ENCODE results near the gene C6.
"Not testable (repeated sequence)": the region's sequence is repeated elsewhere in the genome, so short reads cannot be mapped to it uniquely, and the experiment has no call there.

C6 gene

DNA sequence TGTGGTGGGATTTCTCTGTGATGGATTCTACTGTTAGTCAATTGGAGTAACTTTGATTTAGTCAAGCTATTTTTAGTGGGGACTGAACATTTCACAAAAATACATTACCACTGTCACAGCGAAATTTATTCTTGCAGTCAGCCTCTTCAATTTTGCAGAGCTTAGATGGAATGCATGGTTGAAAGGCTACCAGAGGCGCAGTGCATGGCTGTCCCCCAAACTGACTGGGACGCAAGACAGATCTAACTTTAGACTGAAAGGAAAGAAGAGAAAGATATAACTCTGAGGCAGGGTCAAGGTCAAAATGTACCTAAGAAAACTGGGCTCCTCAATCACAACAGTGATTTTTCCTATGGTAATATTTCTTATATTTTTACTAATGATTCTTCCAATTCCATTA, 13.7 kb downstream of the C6 start:
- no peak for DNase-seq (ENCODE audit: low read depth)

DNA sequence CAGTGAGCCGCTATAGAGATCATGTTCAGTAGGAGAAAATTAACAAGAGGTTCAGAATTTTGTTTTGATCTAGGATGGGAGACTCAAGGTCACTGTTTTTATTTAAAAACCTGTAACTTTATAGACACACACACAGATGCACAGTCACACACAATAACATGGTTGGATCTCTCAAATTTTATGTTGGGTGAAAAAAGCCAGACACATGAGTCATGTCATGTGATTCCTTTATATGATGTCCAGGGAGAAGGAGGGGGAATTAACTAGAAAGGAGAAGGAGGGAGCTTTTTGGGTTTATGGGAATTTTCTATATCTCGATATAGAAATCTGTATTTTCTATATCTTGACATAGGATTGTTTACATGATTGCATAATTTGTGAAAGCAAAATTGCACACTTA, 17.1 kb downstream of the C6 start:
- DNase-seq (ENCODE audit: low read depth), result no peak

DNA sequence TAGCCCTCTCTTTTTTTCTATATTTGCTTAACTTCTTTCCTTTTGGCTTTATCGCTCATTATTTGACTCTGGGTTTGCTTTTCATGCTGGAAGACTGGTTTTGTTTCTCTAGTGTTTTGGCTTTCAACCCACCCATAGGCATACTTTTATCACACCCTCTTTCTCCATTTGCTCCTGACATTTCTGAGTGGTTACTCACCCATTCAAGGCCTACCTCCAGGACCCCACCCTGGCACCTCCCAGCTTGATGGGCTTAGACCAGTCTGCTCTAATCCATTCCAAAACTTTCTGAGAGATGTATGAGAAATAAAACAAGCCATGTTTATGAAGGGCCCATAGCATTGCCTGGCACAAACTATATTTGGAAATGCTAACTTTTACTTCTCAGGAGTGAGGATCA, 18.1 kb downstream of the C6 start:
- DNase-seq (ENCODE audit: low read depth), result no peak

DNA sequence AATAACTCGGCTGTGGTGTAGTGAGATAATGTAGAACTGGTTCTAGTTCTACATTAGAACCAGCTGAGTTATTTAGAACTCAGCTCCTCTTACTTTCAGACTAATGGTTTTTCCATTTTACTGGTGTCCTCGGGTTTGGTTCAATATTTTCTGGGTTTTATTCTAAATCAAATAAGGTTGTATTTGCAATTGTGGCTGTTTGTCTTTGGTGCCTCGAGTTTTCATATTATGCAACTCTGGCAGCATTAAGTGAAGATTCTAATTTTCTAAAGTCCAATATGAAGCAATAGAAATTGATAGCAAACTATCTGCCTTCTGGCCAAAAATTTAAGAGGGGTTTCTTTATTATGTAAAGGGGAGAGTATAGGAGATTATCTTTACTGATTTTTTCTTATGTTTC, 19.0 kb downstream of the C6 start:
- no peak for DNase-seq (ENCODE audit: low read depth)

DNA sequence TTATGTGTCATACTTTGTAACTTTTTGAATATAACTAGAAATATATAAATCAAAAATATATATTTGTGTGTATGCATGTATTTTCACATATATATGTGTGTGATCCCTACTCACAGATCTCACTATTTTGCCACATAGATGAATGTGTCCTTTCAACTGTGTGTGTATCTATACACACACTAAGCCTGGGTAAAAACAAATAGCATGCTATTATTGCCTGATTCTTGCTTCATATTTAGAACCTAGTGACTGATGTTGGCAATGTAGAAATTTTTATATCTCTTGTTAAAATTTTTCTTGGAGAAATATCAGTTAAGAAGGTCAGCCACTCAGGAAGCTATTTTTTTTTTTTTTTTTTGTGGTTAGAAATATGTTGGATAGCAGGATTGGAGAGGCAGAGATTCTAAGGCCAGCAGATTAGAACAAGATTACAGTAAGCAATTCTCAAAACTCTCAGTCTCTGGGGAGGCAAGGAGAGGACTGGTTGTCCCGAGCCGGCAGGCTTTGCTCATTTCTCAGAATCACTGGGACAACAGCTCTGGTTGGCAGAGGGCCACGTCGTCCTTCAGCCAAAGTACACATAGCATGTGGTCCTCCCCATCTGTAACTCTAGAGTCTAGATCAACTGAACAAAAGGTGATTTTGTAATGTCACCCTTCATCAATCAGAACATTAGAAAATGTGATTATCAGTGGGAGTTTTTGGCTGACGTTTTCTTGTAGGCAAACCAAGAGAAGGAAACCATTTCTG, 19.7 kb downstream of the C6 start:
- DNase-seq (ENCODE audit: low read depth), result no peak

DNA sequence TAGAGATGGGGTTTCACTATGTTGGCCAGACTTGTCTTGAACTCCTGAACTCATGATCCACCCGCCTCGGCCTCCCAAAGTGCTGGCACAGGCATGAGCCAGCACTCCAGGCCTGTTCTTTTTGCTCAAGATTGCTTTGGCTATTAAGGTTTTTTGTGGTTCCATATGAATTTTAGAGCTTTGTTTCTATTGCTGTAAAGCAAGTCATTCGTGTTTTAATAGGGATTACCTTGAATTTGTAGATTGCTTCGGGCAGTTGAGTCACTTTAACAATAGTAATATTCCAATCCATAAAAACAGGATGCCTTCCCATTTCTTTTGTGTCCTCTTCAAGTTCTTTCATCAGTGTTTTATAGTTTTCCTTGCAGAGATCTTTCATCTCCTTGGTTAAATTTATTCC, 22.1 kb downstream of the C6 start:
- no peak for DNase-seq (ENCODE audit: low read depth)

DNA sequence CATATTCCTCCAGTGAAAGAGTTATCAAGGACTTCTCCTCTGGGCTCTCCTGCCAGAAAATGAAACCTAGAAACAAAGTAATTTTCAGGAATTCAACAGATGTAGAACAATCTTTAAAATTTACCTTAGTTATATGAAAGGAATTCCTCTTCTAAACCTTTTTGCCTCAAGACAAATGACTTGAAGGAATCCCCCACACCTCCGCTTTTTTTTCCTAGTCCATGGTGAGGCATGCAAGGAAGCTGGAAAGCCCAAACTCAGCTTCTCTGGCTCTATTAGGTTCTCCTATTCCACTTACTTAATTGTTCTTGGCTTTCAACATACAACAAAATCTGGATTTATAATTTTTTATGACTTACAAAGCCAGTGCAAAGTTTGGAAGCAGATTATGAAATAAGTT, 27.2 kb downstream of the C6 start:
- no peak for DNase-seq (ENCODE audit: low read depth)

DNA sequence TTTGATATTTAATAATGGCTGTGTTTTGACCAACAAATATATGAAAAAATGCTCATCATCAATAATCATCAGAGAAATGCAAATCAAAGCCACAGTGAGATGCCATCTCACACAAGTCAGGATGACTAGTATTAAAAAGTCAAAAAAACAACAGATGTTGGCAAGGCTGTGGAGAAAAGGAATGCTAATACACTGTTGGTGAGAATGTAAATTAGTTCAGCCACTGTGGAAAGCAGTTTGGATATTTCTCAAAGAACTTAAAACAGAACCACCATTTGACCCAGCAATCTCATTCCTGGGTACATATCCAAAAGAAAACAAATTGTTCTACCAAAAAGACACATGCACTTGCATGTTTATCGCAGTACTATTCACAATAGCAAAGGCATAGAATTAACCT, 30.0 kb downstream of the C6 start:
- DNase-seq (ENCODE audit: low read depth), result not testable (repeated sequence)

DNA sequence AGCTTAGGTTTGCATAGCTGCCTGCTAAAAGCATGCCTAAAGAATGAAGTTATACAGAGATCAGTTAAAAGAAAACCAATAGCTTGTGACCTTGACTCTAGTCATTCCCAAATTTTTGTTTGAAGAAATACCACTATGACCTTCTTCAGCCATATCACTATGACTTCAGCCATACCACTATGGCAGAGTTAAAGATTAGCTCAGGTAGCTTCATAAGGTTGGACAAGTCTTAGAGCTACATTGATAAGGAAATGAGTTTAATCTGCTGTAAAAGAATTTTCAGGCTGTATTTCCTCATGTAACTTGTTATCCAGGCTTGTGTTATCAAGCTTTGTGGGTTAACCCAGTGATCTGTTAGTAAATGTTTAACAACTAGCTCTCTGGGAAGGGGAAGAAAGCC, 30.7 kb downstream of the C6 start:
- no peak for DNase-seq (ENCODE audit: low read depth)

DNA sequence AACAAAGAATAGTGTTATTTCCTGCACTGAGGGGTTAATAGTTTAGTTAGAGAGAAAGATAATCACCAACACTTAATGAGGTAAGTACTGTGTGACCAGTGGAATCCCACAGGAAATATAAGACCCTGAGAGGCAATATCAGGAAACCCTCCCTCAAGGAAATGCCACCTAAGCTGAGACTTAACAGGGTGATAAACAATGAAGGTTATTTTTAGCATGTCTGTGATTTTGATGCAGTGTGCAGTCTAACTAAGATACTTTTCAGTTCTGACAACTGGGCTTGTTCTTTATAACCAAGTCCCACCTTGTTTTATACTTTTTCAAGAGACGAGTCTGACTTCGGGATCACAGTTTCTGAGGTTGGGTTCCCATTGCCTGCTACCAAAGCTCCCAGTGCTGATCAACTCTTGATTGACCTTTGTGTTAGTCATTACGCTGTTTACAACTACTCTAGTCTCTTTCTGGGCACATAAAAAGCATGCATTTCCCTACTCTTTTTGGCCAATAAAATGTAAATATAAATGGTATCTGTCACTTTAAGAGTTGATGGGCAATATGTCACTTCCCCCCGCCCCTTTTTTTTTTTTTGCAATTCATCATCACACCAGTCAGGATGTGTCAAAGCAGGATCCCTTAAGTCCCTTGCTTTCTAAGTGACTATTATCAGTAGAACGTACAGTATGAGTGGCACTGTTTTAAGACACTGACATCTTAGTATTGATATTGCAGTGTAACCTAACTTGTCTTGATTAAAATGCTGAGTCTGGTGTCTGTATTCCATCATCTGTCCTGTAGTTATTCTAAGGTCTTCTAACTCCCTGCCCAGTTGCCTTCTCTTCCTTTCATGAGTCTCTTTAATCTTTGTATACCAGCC, 31.4 kb downstream of the C6 start:
- no peak for DNase-seq (ENCODE audit: low read depth)

DNA sequence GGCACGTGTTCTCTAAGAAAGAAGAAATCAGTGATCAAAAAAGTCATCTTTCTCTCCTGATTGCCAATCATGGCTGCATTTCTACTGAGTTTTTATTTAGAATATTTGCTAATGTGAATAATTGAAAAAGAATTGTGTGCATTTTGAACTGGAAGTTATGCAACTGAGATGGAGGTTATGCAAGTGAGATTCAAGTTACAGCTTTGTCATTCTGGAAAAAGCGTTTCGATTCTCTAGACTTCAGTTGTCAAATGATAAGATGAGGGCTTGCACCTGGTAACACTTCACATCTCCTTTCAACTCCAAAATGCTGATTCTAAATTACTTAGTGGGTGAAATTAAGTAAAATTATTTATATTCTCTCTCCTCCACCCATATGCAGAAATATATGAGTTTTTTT, 36.4 kb downstream of the C6 start:
- DNase-seq (ENCODE audit: low read depth), result no peak

DNA sequence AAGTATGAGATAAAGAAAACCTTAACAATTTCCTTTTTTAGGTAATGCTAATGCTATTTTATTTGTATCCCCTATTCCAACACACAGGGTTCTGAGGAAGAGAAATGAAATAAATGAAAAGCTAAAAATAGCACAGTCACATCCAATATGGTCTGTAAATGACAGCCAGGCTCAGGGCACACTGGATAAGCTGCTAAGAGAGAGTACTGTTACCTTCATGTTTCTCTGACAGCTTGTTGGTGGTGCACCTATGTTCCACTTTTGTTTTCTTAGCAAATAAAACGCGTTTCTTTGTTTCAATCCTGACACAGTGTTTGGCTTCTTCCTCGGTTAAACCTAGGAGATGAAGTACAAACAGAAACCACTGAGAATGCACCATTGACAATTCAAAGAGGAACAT, 41.3 kb downstream of the C6 start:
- DNase-seq (ENCODE audit: low read depth), result no peak

DNA sequence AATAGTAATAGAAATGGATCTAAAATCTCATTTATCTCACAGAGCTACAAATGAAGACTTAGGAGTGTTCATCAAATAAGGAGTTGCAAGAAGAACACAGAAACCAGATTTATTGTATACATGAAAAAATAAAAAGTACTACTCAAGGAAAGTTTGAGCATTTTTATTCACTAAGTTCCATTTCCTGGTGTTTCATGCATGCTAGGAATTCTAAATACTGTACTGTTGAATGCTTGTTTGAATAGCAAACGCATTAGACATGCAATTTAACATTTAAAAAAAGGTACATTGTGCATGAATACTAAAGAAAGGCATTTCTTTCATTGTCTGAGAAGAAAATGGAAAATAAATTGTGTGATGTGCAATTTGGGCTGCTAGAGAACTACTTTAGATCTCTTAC, 52.1 kb downstream of the C6 start:
- no peak for DNase-seq (ENCODE audit: low read depth)

DNA sequence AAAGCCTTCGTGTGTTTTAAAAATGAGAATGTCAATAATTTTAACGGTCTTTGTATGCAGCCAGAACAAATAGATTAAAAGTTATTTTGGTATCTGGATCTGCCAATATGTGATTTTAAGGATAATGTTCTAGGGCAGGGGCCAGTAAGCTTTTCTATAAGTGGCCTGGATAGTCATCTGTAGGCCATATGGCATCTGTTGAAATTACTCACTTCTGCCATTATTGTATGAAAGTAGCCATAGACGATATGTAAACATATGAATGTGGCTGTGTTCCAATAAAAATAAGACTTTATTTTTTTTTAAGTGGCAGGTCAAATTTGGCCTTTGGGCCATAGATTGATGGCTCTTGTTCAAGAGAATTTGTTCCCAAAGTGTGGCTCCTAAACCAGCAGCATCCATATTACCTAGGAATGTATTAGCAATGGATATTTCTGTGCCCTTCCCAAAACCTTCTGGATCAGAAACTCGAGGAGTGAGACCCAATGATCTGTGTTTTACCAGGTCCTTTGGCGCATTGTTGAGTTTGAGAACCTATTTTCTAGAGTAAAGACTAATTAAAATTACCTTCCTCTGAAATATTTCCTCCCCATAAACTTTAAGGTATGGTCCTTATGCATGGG, 55.9 kb downstream of the C6 start:
- no peak for DNase-seq (ENCODE audit: low read depth)

DNA sequence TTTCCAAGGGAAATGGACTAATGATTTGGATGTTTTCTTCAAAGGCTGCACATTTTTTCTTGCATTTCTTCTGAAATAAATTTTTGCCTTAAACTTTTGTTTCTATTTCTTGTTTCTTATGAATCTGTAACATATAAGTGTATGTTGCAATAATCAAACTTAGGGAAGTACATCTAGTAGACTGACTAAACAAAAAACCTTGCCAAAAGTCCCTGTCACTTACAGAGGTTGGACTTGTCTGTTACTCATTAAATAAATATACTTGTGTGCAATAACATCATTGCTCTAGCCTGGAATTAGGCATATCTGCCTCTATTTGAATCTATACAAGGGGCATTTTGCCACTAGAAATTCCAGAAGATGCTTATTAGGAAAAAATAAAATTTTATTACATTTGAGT, 56.6 kb downstream of the C6 start:
- DNase-seq (ENCODE audit: low read depth), result no peak

DNA sequence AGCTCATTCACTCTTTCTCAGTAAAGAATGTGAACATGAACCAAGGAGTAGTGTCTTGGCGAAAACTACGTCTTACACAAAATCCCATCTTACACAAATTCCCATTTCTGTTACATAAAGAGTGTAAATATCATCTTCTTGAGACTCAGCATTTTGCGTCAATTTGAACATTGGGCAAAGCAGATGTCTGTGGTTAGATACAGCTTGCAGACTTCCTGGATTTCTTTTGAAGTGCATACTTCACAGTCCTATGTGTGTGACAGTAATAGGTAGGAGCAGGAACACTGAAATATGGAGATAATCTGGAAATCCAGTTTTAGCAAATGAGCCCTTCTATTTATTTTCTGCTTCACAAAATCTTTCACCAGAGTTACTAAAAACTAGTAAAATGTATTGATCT, 58.8 kb downstream of the C6 start:
- no peak for DNase-seq (ENCODE audit: low read depth)

DNA sequence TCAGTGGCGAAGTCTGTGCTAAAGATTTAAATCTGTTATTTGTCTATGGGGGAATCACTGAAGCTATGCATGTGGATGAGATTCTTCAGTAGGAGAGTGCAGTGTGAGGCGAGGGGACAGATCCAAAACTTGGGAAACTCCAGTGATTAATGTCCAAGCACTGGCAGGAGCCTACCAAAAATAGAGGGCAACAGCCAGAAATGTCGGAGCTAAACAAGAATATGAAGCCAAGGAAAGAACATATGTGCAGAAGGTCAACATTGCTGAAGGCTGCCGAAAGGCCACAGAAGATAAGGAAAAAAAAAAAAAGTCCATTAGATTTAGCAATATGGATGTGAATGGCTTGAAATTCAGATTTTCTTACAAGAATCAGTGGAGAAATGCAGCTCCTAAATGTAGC, 61.8 kb downstream of the C6 start:
- DNase-seq (ENCODE audit: low read depth), result no peak

DNA sequence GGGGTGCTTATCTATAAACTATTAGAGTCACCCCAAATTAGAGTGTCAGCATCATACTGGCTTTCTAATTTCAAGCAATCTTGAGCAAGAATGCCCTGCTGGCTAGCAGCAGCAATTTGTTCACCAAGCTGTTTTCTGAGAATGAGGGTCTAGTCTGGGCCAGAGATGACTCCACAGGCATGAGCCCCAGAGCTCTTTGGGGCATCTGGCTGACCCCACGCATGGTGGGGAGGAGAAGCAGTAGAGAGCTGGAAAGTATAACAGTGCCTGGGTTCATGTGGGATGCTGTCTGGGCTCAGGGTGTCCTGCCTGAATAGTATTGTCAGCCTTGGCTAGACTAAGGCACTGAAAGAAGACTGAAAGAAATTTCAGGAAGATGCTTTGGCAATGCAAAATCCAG, 64.9 kb downstream of the C6 start:
- DNase-seq (ENCODE audit: low read depth), result no peak

DNA sequence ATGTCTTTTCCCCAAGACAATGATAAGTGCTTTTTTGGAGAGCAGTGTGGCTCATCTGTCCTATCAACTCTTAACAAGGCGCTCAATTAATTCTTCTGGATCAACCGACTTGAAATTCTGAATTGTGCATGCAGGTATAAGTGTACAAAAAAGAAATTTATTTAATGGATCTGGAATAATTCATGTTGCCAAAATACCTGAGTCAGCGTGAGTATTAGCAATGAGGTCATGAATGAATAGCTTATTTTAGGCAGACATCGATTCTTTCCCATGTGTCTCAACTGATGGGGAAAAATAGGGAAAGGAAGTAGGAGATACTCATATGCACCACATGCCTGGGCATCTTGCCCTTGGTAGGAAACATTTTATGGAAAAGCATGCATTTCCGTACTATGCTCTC, 68.0 kb downstream of the C6 start:
- DNase-seq (ENCODE audit: low read depth), result no peak

DNA sequence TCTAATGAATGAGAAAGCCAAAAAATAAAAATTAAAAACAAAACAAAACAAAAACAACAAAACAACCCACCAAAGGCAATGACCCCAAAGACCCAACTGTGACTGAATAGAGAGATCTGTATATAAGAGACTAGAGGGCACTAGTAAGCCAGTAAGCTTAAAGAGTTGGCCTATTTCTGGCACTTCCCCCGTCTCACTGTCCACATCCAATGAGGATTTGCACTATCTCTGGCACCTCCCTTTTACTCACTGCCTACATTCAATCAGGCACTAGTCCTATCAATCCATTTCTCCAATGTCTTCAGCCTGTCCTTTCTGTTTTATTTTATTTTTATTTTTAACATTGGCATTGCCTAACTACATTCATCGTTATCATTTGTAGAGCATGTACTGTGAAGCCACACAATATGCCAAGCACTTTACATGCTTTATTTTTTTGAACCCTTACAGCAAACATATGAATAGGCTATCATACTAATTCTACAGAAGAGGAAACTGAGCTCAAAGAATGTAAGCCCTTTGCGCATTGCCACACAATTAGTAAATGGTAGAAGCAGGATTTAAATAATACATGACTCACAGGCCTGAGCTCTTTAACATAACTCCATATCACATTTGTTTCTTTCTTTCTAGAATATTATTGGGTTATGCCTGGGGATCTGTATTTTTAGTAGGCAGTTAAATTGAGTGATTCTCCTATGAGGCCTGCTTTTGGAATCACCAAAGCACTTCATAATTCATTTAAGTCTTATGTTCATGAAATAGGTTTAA, 70.0 kb downstream of the C6 start:
- DNase-seq (ENCODE audit: low read depth), result no peak

DNA sequence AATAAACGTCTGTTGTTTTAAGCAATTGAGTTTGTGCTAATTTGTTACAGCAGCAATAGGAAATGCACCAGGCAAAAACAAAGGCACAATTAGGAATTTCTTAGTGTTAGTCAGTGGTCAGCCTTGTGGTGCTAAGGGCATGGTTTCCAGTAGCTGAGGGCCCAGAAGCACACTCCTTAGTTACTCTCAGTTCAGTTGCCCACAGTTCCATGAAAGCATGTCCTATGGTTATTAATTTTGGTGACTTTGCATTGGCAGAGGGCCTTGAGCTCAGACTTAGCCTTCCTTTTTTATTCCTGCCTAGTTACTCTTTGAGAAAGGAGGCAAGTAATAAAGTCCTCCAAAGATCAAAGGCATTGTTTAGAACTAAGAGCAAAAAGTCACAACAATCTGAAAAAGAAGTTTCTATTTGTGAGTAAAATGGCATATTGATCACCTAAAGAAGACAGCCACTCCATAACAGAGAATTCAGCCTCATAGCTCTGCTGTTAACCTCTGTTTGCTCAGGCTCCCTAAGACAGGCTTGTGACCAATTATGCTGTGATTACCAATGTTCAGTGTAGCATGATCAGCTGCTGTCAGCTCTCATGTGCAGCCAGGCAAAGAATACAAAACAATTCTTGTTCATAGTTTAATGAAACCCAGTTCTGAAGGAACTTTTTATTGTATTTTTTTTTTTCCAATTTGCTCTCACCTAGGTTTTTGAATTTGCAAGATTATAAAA, 85.2 kb downstream of the C6 start:
- no peak for DNase-seq (ENCODE audit: low read depth)

DNA sequence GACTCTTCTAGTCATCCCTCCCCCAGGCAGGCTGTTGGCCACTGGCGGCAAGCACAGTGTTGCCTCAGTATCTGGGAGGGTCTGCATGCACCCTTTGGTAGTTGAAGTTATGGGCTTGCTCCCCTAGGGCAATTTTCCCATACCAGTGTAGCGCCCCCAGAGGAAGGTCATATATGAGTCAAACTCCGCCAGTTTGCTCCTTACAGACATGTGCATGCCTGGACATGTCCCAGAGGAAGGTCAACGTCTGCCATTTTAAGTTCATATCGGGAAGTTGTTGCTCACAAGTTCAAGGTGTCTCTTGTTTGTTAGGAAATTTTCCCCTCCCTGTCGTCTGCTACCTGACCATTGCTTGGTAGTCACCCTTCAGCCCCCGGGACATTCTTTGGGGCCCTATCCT, 90.9 kb downstream of the C6 start:
- DNase-seq (ENCODE audit: low read depth), result no peak
